Erythroblast (primary cell): Measurements from ENCODE around the gene RAPGEF2.

Experiments
- GATA1 ChIP-seq: IDR thresholded peaks from 2 replicates; pipeline ENCODE4 v1.6.1; 2011; ENCODE audit warnings: low read depth, mild to moderate bottlenecking, control low read depth, low read length, moderate library complexity
- POLR2A ChIP-seq: IDR thresholded peaks from 2 replicates; pipeline ENCODE4 v1.6.1; 2011; ENCODE audit warnings: mild to moderate bottlenecking, low read length

DNA sequence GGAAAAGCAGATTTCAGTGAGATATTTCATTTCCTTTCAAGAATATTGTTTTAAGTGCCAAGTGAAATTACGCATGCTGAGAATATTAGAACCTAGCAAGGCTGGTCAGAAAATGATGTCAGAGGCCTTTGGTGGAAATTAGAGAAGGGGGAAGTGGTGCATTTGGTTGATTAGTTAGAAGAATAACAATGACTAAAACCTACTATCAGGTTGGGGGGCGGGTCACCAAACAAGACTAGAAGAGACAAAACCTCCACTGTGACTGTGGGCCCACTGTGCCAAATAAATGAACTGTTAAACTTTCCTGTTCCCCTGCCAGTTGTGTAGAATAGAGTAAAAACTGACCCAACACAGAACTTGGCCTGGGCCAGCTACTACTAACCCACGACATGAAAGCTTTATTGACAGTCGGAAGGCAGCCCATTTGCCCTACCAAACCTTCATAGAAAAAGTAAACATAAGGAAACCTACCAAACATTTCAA lies 2.9 kb downstream of the RAPGEF2 start:
- no peak for TF ChIP-seq POLR2A
- no peak for TF ChIP-seq GATA1
